Measurements from ENCODE around the gene KIR3DL3.

GRCh38 chr19:54724142-54724541 is at the start of gene KIR3DL3:
- TF ChIP-seq STAT1 (IDR thresholded peaks at IDR 0.05; ENCODE audit: unreplicated experiment) = no peak
- TF ChIP-seq EZH2 (IDR thresholded peaks at IDR 0.05; ENCODE audit: low read depth, unreplicated experiment) = no peak
- no peak for TF ChIP-seq CTCF (conservative IDR thresholded peaks at IDR 0.05; ENCODE audit: low read depth in 2 of 2)
- TF ChIP-seq REST (IDR thresholded peaks at IDR 0.05; ENCODE audit: unreplicated experiment) = no peak
- no peak for TF ChIP-seq ZNF331 (CRISPR knock-in tag; IDR thresholded peaks at IDR 0.05; ENCODE audit: low read depth)
- no peak for TF ChIP-seq POLR2AphosphoS5 (IDR thresholded peaks at IDR 0.05; ENCODE audit: low read depth)
- no peak for TF ChIP-seq ZNF462 (CRISPR knock-in tag; IDR thresholded peaks at IDR 0.05)
- no peak for TF ChIP-seq EZH2phosphoT487 (IDR thresholded peaks at IDR 0.05; ENCODE audit: unreplicated experiment)
- no peak for TF ChIP-seq JUNB (IDR thresholded peaks at IDR 0.05; ENCODE audit: unreplicated experiment)
- TF ChIP-seq NANOG (IDR thresholded peaks at IDR 0.05; ENCODE audit: borderline replicate concordance) = no peak
- no peak for TF ChIP-seq ZNF114 (CRISPR knock-in tag; IDR thresholded peaks at IDR 0.05)
- no peak for TF ChIP-seq CREB1 (CRISPR knock-in tag; IDR thresholded peaks at IDR 0.05; ENCODE audit: low read depth)
- no peak for TF ChIP-seq ETS1 (IDR thresholded peaks at IDR 0.05)

All from GM23338 (cell line).